GM04504 (cell line): ENCODE measurements around the gene FBH1.
"Not testable (repeated sequence)": the region's sequence is repeated elsewhere in the genome, so short reads cannot be mapped to it uniquely, and the experiment has no call there.

Source experiments
- DNase-seq: peaks from one replicate; pipeline ENCODE4 v3.0.0-alpha.2; 2012; ENCODE audit warnings: low read depth

Gene FBH1

DNA sequence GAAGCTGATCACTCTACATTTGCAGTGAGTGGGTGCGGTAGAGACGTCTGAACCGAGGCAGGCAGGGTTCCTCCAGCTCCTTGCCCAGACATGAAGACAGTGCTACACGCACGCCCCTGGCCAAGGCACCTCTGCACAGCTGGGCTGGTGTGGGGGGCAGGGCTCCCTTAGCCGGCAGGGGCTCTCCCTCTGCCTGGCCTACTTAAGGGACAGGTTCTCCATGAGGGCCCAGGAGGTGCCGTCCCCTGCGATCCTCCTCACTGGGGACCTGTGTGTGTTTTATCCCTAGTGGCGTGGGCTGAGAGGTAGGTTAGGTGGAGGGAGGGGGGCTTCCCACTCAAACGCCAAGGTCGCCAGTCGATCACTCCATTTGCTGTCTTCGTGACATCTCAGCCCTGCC lies 52.0 kb downstream of the FBH1 start:
- DNase-seq, result no peak

DNA sequence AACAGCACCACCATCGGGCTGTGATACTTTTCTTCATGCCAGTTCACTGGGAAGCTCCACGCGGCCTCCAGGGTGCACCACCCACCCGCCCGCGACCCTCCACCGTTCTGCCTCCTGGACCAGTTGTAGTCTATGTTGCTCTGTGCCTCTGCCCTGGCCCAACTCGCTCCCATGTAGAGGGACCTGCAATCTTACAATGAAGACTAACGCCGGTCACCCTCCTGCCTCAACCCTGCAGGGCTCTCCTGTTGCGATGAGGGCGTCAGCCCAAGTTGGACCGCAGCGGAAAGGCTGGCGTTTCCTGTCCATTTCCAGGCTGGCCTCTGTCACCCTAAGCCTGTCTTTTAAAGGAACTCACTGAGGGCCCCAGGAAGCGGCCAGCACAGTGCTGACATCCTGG lies 52.4 kb downstream of the FBH1 start:
- no peak for DNase-seq

DNA sequence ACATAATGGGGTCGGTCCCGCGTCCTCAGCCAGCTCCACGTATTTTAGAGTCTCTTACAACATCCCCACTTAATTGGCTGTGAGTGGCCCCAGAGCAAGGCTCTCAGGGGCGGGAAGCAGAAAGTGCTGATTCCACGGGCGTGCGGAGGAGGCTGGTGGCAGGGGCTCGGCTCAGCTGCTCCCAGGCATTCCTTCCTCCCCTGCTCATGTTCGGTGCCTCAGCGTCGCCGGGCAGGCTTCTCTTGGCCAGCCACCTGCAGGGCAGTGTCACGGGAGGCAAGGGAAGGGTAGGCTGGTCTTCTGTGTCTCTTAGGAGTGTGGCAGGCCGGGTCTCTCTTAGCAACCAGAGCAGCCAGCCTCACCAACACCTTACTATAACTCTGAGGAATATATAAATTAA lies 53.5 kb downstream of the FBH1 start:
- DNase-seq, result peak; percentile 59

DNA sequence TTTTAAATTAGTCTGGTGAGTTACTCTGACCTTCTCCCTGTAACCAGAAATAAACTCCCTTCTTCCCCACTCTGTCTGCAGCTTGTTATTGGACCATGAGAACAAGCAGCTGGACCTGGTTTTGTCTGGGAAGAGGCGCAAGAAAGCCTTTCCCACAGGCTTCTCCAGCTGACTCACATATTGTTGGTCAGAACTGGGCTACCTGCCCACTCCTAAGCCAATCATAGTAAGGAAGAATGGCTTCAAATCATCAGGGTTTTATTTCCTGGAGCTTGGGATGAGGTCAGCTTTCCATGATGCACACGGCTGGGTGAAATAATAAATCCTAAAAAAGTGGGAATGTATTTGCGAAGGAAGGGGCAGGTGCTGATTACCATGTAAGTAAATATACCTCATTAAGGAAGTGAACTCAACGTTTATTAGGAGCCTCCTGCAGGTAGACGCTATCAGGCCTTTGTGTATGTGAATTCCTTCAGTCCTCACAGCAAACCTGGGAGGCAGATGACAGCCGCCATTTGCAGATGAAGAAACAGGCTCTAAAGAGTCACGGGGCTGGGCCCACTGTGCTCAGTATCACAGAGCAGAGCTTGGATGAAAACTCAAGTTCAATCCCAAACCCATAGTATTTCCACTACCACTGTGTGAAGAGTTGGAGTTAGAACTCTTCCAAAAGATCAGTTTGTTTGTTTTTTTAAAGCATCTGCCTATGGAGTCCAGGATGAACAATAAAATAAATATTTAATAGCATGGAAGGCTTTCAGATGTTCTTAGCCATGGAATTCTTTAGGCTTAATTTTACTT lies 54.5 kb downstream of the FBH1 start:
- peak; percentile 100 for DNase-seq

DNA sequence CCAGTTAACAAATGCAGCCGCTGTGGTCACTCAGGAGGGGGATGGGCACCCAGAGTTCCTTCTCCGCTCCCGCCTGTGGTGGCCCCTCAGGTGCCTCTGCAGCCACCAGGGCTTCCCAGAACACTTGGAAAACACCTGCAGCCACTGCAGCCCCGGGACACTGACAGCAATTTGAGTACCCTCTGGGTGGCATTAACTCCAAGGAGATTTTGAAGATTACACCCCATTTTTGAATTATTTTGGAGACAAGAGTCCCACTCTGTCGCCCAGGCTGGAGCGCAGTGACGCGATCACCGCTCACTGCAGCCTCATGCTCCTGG lies 55.1 kb downstream of the FBH1 start:
- DNase-seq, result no peak

DNA sequence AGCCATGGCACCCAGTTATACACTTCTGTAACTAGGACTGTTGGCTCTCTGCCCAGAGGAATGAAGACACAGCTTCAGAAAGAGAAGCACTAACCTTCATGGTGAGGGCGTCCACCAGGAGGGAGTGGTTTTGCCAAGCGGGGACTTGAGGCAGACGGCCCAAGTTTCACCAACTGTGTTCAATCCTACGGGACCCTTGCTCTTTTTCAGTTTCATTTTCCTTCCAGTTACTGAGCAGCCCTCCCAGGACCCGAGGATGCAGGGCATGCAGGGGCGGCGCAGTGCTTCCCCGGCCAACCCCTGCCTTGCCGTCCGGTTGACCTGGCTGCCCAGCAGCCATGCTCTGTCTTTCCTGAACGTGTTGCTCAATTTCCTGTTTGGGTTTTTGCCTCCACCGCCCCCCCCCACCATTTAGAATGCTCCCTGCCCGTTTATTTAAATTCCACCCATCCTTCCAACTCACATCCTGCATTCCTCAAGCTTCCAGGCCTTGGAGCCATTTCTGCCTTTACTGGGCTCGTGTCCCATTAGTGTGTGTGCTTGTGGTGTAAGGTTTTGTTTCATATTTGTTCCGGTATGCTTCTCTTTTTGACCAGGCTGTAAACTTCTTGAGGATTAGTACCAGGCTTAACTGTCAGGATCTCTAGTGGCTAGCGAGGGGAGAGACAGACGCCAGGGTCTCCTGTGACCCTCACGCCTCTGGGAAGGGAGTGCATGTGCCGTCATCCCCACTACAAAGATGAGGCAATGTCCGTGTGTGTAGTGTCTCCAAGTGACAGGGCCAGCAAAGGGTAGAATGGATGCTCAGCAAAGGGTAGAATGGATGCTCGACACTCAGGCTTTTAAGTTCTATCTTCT lies 55.7 kb downstream of the FBH1 start:
- peak; percentile 97 for DNase-seq

DNA sequence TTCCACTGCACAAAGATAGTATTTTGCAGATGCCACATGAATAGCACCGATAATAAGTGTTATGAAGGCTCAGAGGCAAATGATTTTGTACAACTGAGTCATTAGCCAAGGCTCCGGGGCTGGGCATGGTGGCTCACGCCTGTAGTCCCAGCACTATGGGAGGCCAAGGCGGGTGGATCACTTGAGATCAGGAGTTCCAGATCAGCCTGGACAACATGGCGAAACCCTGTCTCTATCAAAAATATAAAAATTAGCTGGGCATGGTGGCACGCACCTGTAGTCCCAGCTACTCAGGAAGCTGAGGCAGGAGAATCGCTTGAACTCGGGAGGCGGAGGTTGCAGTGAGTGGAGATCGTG lies 56.4 kb downstream of the FBH1 start:
- DNase-seq, result not testable (repeated sequence)

DNA sequence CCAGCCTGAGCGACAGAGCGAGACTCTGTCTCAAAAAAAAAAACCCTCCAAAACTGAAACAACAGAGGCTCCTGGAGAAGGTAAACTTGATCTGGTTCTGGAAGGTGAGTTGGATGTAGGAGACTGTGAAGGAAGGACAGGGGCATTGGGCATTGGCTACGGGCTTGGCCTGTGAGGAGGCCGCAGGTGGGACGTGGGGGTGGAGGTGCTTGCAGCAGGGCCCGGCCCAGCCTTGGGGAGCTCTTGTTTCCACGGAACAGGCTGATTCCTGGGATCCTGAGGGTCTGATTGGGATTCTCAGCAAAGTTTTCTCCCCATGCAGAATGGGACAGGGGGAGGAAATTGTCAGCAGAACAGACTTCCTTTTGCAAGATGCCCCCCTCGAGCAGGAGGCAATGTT lies 56.7 kb downstream of the FBH1 start:
- no peak for DNase-seq

DNA sequence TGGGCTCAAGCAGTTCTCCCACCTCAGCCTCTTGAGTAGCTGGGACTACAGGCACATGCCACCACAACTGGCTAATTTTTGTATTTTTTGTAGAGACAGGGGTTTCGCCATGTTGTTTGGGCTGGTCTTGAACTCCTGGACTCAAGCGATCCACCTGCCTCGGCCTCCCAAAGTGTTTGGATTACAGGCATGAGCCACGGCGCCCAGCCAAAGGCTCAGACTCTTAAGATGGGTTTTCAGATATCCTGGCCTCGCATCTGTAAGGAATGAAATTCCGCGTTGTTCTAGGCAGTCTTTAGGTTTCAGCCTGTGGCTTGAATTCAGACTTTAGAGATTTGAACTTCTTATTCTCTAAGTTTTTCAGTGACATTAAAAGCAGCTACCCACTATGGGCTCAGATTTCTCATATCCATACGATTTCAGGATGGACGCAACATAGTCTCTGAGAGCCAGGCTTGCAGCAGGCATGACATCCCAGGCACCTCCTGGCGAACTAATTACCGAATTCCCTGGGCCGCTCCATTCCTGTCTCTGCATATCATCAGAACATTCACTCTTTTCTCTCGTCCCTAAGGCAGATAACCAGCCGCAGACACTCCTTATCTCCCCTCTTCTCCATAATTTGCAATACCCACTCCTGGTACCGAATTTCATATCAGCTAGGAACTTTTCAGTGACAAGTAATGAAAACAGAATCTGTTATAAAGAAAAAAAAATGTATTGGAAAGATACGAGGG lies 57.6 kb downstream of the FBH1 start:
- DNase-seq, result no peak

DNA sequence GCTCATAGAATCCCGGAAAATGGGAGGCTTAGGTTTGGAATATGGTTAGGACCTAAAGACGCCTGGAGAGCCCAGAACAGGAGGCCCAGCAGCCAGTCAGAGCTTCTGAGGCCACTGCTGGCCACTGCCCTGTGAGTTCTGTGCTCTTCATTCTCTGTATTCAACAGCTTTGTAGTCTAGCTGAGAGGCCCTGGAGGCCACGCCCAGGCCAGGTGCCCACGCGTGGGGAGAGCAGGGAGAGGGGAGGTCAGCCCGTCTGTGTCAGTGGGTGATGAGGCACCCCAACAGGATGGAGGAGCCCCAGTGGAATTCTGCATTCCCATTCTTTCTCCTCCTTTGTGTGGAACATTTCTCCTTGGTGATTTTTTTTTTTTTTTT lies 58.2 kb downstream of the FBH1 start:
- DNase-seq, result no peak

DNA sequence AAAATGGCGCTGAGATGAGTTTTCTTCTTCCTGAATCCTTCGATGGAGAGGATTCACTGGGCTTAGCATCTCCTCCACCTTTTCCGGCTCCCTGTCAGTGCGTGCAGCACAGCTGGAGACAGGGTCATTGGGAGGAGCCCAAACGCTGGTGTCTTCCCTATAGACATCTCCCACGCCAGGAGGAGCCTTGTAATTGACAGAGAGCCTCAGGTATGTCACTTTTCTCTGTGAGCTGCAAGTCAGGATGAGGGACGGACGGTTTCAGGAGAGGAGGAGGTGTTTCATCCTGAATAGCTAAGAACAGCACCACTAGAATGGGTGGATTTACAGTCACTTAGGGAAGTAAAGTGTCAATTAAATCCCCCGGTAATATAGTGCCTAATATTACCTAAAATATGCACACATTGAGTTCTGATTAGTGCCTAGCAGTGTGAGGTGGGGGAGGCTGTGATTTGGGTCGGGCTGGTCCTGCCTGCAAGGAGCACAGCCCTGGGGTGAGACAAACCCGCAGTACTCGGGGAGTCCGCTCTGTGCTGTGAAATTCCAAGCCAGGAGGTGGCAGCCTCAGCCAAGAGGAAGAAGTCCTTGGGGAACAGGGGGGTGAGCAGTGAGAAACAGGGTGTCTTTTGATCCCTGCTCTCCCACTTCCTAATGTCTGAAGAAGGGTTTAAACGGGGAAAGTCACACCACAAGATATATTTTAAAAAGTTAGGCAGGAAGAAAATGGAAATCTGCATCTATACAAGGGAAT lies 59.1 kb downstream of the FBH1 start:
- peak; percentile 36 for DNase-seq

DNA sequence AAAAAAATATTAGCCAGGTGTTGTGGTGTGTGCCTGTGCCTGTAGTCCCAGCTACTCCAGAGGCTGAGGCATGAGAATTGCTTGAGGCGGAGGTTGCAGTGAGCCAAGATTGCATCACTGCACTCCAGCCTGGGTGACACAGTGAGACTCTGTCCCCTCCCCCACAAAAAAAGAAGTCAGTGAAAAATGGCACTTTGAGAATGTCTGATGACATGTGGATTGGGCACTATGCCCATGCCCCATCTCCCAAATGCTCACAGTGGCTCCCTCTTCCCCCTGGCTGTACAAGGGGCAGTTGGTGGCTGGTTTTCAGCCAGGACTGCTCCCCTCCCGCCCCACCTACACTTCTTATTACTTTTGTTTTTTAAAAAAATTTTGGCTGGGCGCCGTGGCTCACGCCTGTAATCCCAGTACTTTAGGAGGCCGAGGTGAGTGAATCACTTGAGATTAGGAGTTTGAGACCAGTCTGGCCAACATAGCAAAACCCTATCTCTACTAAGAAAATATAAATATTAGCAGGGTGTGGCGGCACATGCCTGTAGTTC lies 61.2 kb downstream of the FBH1 start:
- no peak for DNase-seq

DNA sequence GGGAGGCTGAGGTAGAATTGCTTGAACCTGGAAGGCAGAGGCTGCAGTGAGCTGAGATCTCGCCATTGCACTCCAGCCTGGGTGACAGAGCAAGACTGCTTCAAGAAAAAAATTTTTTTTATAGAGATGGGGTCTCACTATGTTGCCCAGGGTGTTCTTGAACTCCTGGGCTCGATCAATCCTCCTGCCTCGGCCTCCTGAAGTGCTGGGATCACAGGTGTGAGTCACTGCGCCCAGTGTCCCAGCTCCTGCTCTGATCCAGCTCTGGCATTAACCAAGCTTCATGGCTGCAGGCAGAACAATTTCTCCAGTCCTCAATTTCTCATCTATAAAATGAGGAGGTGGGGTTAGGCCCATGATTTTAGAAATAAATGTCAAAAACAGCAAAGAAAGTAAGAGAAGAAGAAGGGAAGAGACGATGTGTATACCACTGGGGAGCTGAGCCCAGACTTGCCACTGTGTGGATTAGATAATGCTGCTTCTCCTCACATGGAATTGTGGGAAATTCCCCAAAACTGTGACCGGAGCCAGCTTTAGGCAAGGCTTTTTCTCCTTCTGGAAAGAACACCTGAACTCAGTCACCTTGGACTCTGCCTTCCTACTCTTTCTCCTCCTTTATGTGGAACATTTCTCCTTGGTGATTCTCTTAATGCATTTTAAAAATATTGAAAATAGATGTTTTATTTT lies 61.8 kb downstream of the FBH1 start:
- DNase-seq, result no peak

DNA sequence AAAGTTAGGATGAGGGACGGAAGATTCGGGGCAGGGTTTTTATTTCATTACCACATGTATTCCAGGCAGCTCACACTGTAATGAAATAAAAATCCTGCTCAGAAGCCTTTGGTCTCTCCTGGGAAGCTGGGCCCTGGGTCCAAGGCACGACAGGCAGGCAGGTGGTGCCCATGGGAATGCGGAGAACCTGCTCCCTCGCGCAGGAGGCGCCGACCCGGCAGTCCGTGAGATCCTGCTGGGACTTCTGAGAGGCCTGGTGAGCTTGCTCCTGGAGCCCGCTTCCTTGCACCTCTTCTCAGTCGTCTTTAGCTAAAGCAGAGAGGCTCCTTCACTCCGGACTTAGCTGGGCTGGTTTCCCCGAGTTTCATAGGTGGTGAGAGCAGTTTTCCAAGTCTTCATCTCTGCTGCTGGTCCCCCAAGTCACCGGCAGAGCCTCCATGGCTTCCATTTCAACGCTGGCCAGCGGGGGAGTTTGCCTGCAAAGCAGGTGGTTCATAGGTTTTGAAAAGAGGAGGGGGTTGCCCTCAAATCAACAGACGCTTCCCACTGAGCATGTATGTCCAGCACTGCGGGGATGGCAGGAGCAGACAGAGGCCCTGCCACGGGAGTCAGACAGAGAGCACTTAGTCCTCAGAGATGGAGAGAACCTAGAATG lies 62.8 kb downstream of the FBH1 start:
- DNase-seq, result no peak

DNA sequence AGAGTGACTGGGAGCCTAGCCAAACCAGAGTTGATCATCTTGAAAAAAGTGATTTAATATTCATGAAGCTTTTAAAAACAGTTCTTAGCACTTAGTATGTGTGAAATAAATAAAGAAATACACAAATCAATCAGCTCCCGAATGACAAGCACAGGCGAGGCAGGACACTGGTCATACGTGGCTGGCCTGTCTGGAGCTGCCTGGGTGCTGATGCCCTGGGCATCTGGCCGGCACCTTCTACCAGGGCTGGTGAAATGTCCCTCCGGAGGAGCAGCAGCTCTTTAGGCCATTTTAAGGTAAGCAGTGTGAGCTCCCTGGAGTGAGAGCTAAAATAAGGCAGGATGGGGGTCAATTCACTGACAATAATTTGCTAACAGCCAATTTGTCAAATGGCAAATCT lies 63.6 kb downstream of the FBH1 start:
- no peak for DNase-seq

DNA sequence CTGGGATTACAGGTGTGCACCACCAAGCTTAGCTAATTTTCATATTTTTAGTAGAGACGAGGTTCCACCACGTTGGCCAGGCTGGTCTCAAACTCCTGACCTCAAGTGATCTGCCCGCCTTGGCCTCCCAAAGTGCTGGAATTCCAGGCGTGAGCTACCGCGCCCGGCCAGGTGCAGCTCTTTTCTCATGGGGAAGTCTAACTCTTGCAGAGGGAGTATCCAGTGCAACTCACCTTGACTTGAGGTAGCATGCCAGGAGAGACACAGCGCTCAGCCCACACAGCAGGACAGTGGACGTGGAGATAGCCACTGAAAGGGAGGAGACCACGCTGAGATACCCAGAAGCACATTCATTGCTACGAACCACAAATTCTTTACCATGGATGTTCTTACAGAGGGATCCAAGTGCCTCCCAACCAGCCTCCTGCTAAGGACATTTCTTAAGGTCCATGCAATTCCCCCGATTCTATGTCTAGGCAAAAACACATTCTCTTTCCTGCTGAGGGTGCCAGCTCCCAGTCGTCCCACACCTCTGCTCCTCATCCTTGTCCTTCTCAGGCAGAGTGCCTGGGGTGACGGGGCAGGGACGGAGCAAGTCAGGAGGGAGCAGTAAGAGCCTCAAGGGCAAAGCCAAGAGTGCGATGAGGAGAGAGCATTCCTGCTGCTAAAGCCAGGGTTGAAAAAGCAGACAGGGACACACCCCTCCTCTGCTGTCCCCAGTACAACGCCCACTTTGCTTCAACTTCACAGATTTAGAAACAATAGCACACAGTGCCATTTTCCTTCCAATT lies 66.3 kb downstream of the FBH1 start:
- DNase-seq, result no peak

DNA sequence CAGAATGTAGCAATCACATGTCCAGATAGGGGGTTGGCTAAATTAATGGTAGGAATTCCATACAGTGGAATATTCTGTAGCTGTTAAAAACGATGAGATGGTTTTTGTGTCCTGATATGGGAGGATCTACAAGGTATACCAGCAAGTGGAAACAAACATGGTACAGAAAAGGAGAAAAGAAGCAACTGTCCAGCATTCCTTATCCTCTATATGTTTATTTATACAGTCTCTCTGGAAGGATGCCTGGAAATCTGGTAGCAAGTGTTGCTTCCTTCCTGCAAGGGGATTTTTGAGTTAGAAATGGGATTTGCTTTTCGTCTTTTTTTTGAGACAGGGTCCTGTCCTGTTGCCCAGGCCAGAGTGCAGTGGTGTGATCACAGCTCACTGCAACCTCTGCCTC lies 68.0 kb downstream of the FBH1 start:
- no peak for DNase-seq

DNA sequence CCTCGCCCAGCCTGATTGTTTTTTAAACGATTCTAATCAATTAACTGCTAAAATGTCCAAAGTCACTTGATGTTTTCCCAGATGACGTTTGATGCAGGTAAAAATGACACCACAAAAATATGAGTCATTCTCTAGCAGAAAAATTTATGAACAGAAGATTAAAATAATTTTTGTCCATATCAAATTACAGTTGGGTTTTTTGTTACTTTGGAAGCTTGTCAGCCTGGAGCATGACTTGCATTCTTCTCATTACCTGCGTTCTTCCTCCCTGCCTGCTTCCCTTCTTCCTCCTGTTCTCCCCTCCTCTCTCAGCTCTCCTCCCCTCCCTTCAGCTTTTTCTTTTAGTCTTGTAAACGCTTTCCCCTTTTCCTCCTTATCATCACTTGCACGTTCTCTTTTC lies 68.6 kb downstream of the FBH1 start:
- DNase-seq, result no peak

DNA sequence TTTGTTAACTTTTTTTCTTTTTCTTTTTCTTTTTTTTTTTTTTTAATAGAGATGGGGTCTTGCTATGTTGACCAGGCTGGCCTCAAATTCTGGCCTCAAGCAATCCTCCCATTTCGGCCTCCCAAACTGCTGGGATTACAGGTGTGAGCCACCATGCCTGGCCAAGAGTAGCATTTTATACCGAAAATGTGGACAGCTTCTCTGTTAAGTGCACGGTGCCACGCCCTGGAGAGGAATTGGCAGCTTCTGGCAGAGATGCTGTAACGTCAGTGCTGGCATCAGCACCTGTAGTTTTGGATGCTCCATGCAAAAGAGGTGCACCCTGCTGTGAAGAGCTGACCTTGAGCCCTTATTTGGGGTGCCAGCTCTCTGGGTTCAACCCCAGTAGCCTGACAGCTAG lies 69.1 kb downstream of the FBH1 start:
- DNase-seq, result no peak

DNA sequence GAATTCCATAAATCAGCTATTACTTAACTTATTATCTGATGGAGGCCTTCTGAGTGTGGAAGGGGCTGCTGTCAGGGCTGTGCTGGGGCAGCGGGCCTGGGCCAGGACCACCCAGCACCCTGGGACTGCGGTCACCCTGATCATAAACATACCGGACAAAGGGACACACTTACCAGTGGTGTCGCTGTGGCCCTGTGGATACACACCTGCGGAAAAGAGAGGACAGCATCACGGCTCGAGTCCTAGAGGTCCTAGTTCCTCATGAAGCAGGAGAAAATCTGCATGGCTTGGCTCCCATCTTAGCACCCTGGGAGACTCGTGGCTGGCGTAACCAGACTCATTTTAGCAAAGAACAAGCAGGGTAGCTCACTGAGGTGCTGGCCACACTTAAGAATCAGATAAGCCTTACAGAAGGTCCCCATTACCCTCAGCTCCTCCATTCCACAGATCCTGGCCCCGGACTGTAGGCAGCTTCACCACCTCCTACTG lies 69.6 kb downstream of the FBH1 start:
- DNase-seq, result no peak
